Measurements from ENCODE around the gene B9D2. TPM values are rescaled to one million over a fixed set of nuclear protein-coding genes. Genes with fewer than 3 reads are reported as not detected.
"Not testable (repeated sequence)": the region's sequence is repeated elsewhere in the genome, so short reads cannot be mapped to it uniquely, and the experiment has no call there.

B9D2 gene
- total and polyA plus RNA-seq, 2 of the 4 experiments (the other 2 are of a cell fraction) = 6.1 to 9.7 TPM

DNA sequence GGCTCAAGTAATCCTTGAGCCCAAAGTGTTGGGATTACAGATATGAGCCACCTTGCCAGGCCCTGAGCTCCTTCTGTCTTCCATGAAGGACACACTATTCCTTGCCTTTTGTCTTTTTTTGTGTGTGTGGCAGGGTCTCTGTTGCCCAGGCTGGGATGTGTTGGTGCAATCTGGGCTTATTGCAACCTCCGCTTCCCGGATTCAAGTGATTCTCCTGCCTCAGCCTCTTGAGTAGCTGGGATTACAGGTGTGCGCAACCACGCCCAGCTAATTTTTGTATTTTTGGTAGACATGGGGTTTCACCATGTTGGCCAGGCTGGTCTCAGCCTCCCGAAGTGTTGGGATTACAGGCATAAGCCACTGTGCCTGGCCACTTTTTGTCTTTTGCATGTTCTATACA lies 44.9 kb upstream of the B9D2 start:
- H3K9me1 ChIP-seq (ENCODE audit: insufficient read depth, low read length); H4K8ac ChIP-seq (ENCODE audit: low read depth in 2 of 2, low read length in 2 of 2); H3K14ac ChIP-seq (replicated peaks; ENCODE audit: low read depth, low read length); intact Hi-C loops (cut with micrococcal nuclease); H3K56ac ChIP-seq (ENCODE audit: extremely low read depth, insufficient read depth, low read length); H3K4me3 ChIP-seq (ENCODE audit: insufficient read depth, low read depth, low read length); H2AFZ ChIP-seq (replicated peaks; ENCODE audit: low read length, poor library complexity); H3K9ac ChIP-seq (ENCODE audit: low read depth, low read length); H3K79me1 ChIP-seq (ENCODE audit: low read depth in 1 of 2, low read length in 2 of 2); H2BK15ac ChIP-seq (ENCODE audit: low read depth, low read length); H3K18ac ChIP-seq (ENCODE audit: low read depth, low read length); H3K9me3 ChIP-seq (ENCODE audit: control insufficient read depth, insufficient read depth, low read length); H3K4me1 ChIP-seq (ENCODE audit: control insufficient read depth, insufficient read depth, low read length); H2BK120ac ChIP-seq (ENCODE audit: low read depth, low read length); H3K23ac ChIP-seq (ENCODE audit: low read depth, low read length); ATAC-seq (ENCODE audit: low read depth); H4K91ac ChIP-seq (ENCODE audit: insufficient read depth, low read depth, low read length); H2BK5ac ChIP-seq (ENCODE audit: low read depth, low read length, poor library complexity, severe bottlenecking); H2BK20ac ChIP-seq (ENCODE audit: low read depth, low read length); dilution Hi-C loops (cut with HindIII; ENCODE audit: low sequenced_read_pairs, unreplicated experiment); DNase-seq; BruUV-seq (replicated peaks); H4K20me1 ChIP-seq (ENCODE audit: insufficient read depth, low read length); H2AK9ac ChIP-seq (replicated peaks; ENCODE audit: low read depth, low read length, poor library complexity); H3K4me2 ChIP-seq (ENCODE audit: low read depth, low read length); H3K4ac ChIP-seq (ENCODE audit: low read depth, low read length); H3K27me3 ChIP-seq (ENCODE audit: control insufficient read depth, insufficient read depth, low read length); POLR2A ChIA-PET (ENCODE audit: unreplicated experiment); H4K5ac ChIP-seq (ENCODE audit: low read depth, low read length); H3K27ac ChIP-seq (ENCODE audit: insufficient read depth, low read length); in situ Hi-C loops (cut with MboI; ENCODE audit: low sequenced_read_pairs); H2AK5ac ChIP-seq (ENCODE audit: low read depth, low read length): not testable (repeated sequence)
- CTCF ChIA-PET = interaction anchor here (0.8 kb wide), 1 partner anchor 23 kb away, joined by 3 read pairs; no protein-coding TSS in a partner anchor
- 93% methylated on average over 3 of the region's 5 CpGs; no CpG with 5 or more reads in 1 of the 2 experiments for WGBS, 2 experiments (ENCODE audit: extremely low coverage in 2 of 2, insufficient read length in 1 of 2)
- peaks cover 20% of the 10 kb centered on the region for H3K36me3 ChIP-seq (ENCODE audit: control insufficient read depth, insufficient read depth, low read length)

Data from IMR-90 (cell line).